Stimulated activated CD4-positive, alpha-beta T cell treated with anti-CD3 and anti-CD28 coated beads, Interleukin-4, amount 100 ng/mL, for 4 hours (primary cell): ENCODE results near the gene CENPX.
A peak's percentile ranks its signal among the peaks of the same experiment; 100 is the strongest.

Experiments
- DNase-seq, 2 experiments: peaks; one replicate each; pipeline ENCODE4 v3.0.0-alpha.2; 2020

Gene CENPX

DNA sequence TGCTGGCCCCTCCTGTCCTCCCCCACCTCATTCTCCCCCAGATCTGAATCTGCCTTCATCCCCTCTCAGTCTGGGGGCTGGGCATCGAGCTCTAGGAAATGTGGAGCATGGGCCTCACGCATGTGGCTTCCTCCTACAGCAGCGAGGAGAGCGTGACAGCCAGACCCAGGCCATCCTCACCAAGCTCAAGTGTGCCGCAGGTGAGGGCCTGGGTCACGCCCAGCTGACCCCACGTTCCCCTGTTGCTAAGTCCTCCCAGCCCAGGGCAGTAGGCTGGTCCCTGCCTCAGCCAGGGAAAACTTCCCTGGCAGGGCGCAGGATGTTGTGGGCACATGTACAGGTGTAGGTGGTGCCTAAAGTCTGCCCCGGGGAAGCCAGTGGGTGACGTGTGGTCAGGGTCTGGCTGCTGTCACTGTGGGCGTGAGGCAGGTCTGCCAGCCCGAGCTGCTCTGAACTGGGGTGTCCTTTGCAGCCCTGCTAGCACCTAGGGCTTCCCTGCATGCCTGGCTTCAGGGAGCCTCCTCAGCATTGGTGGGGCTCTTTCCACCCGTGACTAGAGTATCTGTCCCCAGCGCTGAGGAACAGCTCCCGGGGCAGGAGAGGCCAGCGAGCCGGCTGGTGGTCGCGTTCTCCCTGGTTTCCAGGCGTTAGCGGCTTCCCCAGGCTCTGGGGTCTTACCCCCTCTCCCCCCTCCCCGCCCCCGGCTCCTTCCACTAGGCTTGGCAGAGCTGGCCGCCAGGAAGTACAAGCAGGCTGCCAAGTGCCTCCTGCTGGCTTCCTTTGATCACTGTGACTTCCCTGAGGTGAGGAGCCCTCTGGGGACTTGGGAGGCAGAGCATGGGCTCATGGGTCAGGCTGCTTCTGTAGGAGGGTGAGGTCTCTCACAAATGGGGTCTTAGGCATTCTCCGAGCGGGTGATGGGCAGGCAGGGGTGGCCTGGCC lies 32.6 kb upstream of the CENPX start:
- no peak for DNase-seq

DNA sequence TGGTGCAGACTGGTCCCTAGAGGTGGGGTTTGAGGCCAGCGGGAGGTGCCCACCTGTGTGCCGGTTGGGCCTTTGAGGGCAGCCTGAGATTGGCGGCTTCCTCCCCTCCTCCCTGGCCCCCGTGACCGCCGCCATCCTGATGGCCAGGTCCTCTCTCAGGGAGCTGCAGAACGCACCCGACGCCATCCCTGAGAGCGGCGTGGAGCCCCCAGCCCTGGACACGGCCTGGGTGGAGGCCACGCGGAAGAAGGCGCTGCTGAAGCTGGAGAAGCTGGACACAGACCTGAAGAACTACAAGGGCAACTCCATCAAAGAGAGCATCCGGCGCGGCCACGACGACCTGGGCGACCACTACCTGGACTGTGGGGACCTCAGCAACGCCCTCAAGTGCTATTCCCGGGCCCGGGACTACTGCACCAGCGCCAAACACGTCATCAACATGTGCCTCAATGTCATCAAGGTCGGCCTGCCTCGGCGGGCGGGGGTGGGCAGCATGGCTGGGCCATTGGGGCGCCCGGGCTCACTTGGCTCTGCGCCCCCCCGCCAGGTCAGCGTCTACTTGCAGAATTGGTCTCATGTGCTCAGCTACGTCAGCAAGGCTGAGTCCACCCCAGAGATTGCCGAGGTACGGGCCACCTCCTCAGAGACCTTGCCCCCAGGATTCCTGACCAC lies 31.8 kb upstream of the CENPX start:
- no peak for DNase-seq

DNA sequence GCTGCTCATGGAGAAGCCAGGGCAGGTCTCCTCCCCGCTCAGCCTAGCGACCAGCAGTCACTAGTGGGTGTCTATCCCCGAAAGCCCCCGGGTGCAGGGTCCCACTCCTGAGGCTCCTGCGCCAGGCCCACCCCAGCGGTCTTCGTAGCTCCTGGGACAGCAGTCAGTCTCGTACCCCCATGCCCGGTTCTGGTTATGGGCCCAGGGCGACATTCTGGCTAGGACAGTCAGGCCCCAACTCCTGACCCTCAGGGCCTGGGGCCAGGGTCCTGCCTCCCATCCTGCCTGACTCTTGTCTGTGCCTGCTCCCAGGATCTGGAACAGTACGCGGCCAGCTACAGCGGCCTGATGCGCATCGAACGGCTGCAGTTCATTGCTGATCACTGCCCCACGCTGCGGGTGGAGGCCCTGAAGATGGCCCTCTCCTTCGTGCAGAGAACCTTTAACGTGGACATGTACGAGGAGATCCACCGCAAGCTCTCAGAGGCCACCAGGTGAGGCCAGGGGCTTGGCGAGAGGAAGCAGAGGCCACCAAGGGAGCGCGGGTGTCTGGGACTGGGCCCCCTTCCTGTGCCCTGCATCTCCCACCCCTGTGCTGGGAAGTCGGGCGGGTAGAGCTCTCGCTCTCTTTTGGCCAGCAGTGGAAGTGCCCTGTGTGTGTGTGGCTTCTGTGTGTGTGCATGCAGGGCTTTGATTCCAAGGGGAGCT lies 31.0 kb upstream of the CENPX start:
- no peak for DNase-seq

DNA sequence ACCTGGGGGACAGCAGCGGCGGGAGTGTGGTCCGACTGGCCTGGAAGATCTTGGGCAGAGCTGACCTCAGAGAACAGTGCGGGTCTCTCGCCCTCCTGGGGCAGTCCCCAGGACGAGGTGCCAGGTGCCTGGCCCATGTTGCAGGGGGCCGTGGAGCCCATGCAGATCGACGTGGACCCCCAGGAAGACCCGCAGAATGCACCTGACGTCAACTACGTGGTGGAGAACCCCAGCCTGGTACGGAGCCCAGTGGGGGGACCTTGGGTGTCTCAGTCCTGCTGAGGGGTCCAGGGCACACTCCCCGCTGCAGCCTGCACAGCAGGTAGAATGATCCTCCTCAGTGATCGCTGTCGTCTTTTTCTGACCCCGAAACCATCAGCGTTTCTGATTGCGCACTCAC lies 30.5 kb upstream of the CENPX start:
- DNase-seq = no peak

DNA sequence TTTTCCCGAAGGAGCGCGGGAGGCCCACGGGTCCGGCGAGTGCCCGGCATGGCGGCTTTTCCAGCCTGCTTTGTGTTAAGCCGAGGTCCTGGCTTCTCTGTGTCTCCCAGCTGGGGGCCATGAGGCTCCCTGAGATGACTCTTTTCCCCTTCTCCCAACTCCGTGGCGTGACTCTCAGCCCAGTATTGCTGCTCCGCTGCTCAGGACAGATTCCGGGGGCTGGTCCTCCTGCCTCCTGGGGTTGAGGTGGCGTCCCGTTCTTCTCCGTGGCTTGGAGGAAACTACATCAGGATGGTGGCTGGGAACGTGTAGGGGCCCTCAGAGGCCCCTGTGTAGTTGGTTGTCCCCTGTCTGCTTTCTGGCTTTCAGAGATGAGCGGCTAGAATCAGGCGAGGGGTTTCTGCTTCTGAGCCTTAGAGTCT lies 30.0 kb upstream of the CENPX start:
- DNase-seq = no peak

DNA sequence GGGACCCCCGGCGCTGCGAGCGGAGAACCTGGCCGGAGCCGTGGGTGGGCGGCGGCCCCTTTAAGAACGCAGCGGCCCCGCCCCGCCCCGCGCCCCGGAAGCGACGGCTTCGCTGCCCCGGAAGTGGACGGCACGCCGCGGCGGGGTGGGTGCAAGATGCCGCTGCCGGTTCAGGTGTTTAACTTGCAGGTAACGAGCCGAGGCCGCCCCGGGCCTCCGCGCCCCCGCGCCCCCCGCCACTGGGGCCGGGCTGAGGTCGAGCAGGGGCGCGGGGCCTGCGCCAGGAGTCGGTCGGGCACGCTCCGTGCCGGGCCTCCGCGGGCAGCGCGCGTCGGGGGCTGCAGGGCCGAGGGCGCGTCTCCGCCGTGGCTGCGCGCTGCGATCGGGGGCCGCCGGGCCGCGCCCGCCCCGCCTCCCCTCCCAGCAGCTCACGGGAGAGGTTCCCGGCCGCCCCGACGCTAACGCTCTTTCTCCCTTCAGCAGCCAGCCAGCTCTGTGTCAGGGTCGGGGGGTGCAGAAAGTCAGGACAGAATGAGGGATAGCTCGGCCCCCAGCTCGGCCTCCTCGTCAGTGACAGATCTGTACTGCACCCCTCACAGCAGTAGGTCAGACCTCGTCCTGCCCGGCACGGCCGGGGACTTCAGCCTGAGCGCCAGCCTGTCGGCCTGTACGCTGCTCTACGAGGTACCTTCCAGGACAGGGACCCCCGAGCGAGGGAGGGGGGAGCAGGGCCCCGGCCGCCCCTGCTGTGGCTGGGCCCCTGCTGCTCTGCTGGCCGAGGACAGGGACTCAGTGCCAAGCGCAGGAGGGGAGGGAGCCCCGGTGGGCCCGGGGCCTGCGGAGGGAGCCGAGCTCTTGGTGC lies 29.3 kb upstream of the CENPX start, which contains the start of the genes GPS1 and RFNG:
TSS of gene GPS1 (plus strand) at position 123 of the 862 bp plus-strand sequence. CDS start at position 157, 34 bp downstream.
TSS of gene RFNG (minus strand) at position 36 of the 862 bp plus-strand sequence. CDS start 45 bp downstream, outside the sequence.
- DNase-seq = peak; percentile 78 to 88

DNA sequence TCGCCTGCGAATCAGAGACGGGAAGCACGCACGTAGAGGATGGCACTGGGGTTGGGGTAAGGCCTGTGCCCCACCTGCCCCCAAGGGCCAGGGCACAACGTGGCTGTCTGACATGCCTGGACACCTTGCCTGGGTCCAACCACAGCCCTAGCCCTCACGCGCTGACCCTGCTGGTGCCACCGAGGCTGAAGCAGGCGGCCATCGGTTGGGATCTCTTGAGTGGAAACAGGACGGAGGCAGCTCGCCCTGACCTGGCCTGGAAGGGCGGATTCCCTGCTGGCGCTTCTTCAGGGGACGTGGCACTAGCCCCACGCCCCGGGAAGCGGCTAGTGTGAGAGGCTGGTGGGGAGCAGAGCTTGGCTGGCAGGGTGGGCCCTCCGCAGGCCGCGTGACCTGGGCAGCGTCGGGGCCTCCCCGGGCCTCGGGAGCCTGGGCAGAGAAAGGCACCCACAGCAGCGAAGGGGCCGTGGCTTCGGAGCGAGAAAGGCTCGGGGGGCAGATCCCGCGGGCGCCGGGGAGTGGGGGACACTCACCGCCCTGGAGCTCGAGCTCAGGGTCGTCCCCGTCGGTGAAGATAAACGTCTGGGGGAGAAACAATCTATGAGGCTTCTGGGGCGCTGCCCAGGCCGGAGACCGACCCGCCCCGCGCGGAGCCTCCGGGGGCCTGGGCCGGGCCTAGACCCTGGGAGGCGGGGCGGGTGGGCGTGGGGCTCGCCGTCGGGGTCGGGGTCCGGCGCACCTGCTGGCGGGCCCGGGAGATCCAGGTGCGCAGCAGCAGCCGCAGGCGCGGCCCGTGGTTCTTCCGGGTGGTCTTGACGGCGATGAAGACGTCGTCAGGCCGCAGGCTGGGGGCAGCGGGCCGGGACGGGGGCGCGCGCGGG lies 28.3 kb upstream of the CENPX start:
- no peak for DNase-seq

DNA sequence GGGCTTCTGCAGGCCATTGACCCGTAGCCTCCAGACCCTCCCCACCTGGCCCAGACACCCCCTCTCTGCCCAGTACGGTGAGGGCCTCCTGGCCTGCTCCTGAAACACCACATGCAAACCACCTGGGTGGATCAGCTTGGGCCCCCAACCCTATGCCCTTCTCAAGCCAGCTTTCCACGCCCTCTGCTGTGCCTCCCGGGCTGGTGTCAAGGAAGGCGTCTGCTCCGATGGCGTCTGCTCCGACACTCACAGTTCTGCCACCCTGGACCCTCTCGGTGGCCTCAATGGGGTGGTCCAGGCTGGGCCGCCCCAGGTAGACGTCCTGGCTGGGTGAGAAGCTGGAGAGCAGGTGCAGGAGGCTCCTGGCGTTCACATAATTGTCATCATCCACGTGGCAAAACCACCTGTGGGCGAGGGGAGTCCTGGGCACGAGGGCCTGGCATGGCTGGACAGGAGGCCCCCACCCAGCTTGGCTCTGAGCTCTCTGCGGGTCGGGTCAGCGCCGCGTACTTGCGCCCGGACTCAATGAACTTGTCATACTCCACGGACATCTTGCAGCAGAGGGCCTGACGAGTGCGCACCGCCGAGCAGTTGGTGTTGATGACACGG lies 27.6 kb upstream of the CENPX start:
- DNase-seq = no peak

DNA sequence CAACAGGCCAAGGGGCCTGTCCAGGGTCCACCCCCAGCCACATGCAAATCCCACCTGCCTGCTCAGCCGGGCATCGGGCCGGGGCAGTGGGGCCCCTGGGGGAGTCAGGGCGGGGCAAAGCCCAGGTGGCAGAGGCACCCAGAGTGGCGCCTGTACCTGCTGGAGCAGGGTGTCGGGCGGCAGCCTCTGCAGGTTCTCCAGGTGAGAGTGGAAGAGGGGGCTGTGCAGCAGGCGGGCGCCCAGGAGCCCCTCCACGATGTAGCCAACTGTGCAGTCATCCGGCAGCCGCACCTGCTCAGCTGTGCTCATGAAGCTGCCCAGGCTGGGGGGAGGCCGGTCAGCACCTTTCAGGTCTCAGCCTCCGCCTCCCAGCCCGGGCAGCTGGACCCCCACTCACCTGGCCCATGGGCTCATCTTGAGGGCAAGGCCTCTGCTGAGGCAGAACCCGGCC lies 26.9 kb upstream of the CENPX start:
- DNase-seq = no peak

DNA sequence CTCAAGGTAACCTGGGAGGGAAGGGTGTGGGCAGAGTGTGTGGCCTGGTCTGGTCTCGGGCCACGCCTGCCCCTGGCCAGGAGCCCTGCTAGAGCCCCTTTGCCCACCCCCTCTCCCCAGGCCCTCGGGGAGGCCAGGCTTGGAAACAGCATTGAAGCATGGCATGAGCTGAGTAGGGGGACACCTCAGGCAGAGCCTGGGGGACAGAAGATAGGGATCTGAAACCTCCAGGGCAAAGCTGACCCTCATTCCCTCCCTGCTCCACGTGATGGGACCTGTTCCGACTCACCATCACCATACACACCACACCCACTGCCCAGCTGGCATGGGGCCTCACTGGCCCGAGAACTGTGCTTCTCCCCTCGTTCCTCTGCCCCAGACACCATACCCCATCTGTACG lies 26.4 kb upstream of the CENPX start:
- DNase-seq = no peak

DNA sequence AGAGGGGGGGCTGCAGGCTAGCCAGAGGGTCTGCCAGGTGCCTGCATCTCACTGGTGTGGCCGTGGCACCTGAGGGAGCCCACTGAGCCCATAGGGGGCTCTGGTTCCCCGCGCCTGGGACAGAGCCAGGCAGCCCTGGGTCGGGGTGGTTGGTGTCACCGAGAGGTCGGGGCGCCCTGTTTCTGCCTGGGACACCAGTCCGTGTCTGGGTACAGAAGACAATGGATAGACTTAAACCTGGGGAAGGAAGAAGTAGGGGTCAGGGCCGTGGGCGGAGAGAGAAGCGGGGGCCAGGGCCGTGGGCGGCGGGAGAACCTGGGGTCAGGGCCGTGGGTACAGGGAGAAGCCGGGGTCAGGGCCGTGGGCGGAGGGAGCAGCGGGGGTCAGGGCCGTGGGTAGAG lies 25.9 kb upstream of the CENPX start:
- DNase-seq = no peak

DNA sequence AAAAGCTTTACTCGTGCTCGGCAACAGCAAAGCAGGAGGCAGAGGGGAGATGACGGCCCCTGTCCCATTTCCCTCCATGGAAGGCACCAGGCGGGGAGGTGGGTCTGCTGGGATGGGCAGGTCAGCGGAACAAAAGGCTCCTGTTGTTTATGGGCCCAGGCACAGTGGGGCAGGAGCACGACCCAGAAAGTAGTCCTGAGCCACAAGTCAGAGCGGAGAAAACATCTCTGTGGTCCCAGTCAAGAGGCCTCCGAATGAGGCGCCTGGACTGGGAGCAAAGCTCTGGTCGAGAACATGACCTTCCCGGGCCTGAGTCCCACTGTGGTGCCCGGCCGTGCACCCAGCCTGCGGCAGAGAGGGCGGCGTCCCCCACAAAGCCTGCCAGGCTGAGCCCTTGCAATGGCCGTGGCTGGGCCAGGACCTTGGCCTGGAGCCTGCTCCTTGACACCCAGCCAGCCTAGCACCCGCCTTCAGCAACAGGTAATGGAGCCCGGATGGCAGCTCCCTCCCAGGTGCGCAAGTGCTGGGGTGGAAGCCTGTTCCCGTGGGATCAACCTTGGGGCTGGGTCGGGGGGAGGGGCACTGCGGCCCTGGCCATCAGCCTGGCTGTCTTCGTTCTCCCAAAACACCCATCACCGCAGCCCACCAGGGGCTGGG lies 25.4 kb upstream of the CENPX start:
- DNase-seq = no peak

DNA sequence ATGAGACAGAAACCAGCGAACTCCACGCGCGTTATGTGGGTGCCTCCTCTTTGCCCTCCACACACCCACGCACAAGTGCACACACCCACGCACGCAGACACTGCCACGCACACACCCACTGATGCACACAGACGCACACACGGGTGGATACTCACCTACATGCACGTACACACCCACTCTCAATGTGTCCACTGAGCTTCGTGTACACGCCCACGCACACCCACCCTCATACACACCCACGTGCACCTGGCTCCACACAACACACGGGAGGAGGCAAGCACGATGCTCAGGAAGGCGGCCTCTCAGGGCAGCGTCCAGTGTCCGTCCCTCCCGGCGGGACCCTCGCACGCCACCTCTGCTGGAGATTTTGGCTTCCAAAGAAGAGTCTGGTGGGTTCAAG lies 24.7 kb upstream of the CENPX start:
- peak in 1 of 2 experiments; percentile 26 for DNase-seq

DNA sequence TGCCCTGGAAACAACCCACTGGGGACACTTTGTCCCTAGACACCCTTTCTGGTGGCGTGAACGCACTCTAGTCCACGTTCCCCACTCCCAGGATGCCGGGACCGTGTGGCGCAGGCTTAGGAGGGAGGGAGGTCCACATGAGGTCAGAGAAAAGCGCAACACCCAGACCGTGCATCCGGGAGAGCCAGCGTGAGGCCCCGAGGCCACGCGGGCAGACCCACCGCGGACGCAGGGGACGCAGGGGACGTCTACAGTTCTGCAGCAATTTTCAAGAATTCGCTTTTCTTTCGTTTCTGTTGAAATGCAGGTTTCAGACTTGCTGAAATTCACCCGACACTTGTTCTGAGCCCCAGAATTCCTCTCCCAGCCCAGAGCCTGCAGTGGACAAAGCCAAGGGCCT lies 24.2 kb upstream of the CENPX start:
- DNase-seq = no peak

DNA sequence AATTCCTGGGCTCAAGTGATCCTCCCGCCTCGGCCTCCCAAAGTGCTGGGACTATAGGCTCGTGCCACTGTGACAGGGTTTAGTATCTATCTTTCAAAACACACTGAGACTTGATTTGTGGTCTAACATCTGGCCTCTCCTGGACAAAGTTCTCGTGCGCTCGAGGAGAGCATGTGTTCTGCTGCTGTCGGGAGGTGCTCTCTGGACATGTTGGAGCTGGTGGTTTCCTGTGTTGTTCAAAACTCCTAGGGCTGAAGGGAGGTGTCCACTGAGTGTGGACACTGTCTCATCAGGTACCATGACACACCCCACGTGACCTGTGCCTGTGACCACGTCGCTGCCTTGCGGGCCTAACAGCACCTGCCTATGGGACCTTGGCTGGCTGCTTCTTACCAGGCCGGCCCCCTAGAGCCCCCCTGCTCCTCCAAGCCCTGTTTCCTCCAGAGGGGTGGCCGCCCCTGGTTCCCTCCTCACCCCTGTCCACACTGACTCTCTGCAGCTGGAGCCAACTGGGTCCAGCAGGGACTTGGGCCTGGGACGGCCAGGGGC lies 23.3 kb upstream of the CENPX start:
- no peak for DNase-seq

DNA sequence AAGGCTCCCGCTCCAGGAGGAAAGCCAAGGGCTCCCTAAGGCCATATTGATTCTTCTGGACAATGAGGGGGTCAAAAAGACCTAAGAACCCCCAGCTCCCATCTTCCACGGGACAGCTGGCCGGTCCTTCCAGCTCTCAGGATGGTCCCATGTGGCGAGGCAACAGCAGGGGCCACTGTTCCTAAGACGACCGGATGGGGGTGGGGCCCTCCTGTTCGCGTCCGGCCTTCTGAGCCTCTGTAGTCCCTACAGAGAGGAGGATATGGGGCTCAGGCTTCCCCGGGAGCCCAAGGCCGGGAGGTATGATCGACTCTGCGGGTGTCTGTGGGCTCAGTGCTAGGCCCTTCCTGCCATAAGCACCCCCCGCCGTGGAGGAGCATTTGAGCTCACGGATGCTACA lies 20.8 kb upstream of the CENPX start:
- DNase-seq = no peak

DNA sequence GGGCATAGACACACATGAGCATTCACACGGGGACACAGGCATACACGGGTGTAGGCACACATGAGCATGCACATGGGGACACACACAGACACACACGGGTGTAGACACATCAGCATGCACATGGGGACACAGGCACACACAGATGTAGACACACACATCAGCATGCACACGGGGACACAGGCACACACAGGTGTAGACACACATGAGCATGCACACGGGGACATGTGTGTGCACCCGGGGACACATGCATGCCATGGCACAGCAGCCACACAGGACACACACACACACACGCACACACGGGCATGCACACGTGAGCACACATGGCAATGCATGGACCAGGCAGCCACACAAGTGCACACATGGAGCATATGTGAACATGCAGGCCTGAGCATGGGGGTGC lies 20.0 kb upstream of the CENPX start:
- DNase-seq = no peak

DNA sequence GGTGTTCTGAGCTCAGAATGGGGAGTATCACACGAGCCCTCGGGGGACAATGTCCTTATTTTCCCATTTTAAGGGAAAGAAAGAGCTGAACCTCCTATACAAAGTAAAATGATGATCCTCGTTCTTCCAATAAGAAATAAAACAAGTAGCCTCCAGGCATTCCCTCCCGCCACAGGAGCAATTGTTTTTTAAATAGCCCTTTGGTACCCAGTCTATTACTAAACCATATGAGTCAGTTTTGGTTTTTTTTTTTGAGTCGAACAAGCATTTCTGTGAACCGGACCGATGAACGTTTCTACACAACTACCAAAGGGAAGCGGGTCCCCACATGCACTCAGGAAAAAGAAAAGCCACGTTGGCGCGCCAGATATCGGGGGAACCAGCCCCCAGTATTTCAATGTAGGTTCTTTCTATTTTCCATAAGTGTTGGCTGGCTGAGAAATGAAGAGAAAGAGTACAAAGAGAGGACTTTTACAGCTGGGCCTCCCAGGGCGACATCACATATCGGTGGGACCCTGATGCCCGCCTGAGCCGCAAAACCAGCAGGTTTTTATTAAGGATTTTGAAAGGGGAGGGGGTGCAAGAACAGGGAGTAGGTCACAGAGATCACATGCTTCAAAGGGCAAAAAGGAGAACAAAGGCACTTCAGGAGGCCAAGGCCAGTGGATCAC lies 18.6 kb upstream of the CENPX start:
- DNase-seq = no peak

DNA sequence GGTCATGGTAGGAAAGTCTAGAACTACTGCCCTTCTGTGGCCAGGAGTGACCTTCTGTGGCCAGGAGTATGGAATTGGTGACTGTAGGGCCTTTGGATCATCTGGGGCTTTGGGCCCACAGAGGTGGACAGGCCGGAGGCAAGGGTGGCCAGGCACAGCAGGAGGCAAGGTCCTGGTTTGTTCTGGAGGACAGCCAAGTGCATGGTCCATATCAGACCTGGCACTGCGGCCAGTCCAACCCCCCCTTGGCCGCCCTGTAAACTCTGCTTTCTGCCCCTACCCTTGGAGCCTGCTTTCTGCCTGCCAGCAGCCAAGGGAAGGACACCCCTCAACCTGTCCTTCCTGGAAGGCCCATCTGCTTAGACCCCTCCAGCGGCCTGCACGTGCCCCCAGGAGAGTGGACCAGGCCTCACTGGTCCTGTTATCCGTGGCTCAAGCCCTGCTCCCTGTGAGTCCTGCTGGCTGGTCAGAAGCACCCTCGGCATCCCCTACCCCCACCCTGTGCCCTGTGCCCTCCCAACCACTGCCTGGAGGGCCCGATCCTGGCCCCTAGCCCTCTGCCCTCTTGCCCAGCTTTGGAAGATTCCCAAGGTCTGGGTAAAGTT lies 17.1 kb upstream of the CENPX start:
- no peak for DNase-seq
